H1 (cell line): Measurements from ENCODE around the gene DBF4B. TPM values are rescaled to one million over a fixed set of nuclear protein-coding genes. Genes with fewer than 3 reads are reported as not detected.

ENCODE experiments used
- CTCF ChIA-PET: fragments of 300-600 bp; sonication (Branson Sonifier 250); formaldehyde crosslinking; loops from one replicate; lab custom pipeline; 2021; ENCODE audit not compliant: partially characterized antibody; lab: Charles Lee
- POLR2A ChIA-PET: fragments of 300-600 bp; sonication (Branson Sonifier 250); formaldehyde crosslinking; loops from one replicate; lab custom pipeline; 2021; ENCODE audit warnings: inconsistent platforms; ENCODE audit not compliant: partially characterized antibody; lab: Charles Lee
- DNase-seq, 2 experiments: peaks; one replicate each; pipeline versions ENCODE4 v3.0.0 to v3.0.0-alpha.2; 2010 to 2022; ENCODE audit warnings: low spot score in 2 of 2, low read depth in 1 of 2, mixed read lengths in 1 of 2
- FAIRE-seq: peaks from 2 replicates; lab custom pipeline; 2011; peaks lifted over from hg19 to GRCh38; lab: Jason Lieb, UNC
- H2AFZ ChIP-seq: 2 replicates; pipeline ENCODE4 v1.8.1; 2012; ENCODE audit warnings: low read length, inconsistent platforms
- H2AK5ac ChIP-seq: 2 replicates; pipeline ENCODE4 v1.6.1; 2013; ENCODE audit warnings: low read depth, low read length
- H2BK120ac ChIP-seq: replicated peaks from 2 replicates; pipeline ENCODE3; 2013; ENCODE audit warnings: low read depth, low read length, inconsistent platforms
- H2BK12ac ChIP-seq: 2 replicates; pipeline ENCODE4 v1.6.1; 2013; ENCODE audit warnings: low read depth, low read length
- H2BK15ac ChIP-seq: 2 replicates; pipeline ENCODE4 v1.6.1; 2013; ENCODE audit warnings: low read length
- H2BK20ac ChIP-seq: 2 replicates; pipeline ENCODE4 v1.6.1; 2013; ENCODE audit warnings: low read length
- H2BK5ac ChIP-seq: 2 replicates; pipeline ENCODE4 v1.6.1; 2013; ENCODE audit warnings: low read depth, low read length
- H3K14ac ChIP-seq: 2 replicates; pipeline ENCODE4 v1.6.1; 2013; ENCODE audit warnings: inconsistent platforms; ENCODE audit not compliant: insufficient read length
- H3K18ac ChIP-seq: 2 replicates; pipeline ENCODE4 v1.6.1; 2013; ENCODE audit warnings: low read length; ENCODE audit errors: extremely low read depth
- H3K23ac ChIP-seq: 2 replicates; pipeline ENCODE4 v1.6.1; 2013; ENCODE audit warnings: inconsistent platforms; ENCODE audit not compliant: insufficient read length
- H3K23me2 ChIP-seq: 2 replicates; pipeline ENCODE4 v1.6.1; 2013; ENCODE audit warnings: low read depth, low read length
- H3K27ac ChIP-seq: 2 replicates; pipeline ENCODE4 v1.6.1; 2011; ENCODE audit warnings: low read depth, low read length, inconsistent platforms
- H3K27me3 ChIP-seq, 4 experiments: replicated peaks in 1 of 4; 1 replicate in 1 of 4; 2 replicates in 3 of 4; pipeline versions ENCODE4 v1.6.1 to v1.8.1; 2011 to 2013; ENCODE audit warnings: low read length in 3 of 4, mild to moderate bottlenecking in 3 of 4, inconsistent platforms in 2 of 4, mixed read lengths in 2 of 4, moderate library complexity in 1 of 4; ENCODE audit not compliant: control insufficient read depth in 3 of 4, insufficient read depth in 3 of 4; ENCODE audit errors: extremely low read depth in 1 of 4
- H3K36me3 ChIP-seq, 4 experiments: 2 replicates each; pipeline versions ENCODE4 v1.6.1 to v1.8.1; 2011 to 2013; ENCODE audit warnings: mild to moderate bottlenecking in 4 of 4, low read length in 3 of 4, moderate library complexity in 2 of 4, control low read depth in 1 of 4, inconsistent platforms in 1 of 4; ENCODE audit not compliant: insufficient read depth in 4 of 4, control insufficient read depth in 2 of 4
- H3K4ac ChIP-seq: replicated peaks from 2 replicates; pipeline ENCODE3; 2013; ENCODE audit warnings: low read length, low read depth, mixed read lengths, inconsistent platforms; ENCODE audit not compliant: insufficient read length
- H3K4me1 ChIP-seq, 4 experiments: replicated peaks in 1 of 4; 1 replicate in 1 of 4; 2 replicates in 3 of 4; pipeline versions ENCODE4 v1.6.1 to v1.8.1; 2011 to 2013; ENCODE audit warnings: low read length in 3 of 4, inconsistent platforms in 2 of 4, mixed read lengths in 1 of 4; ENCODE audit not compliant: insufficient read depth in 4 of 4, control insufficient read depth in 3 of 4
- H3K4me2 ChIP-seq, 2 experiments: 2 replicates each; pipeline versions ENCODE4 v1.6.1 to v1.8.1; 2011 to 2013; ENCODE audit warnings: low read depth in 2 of 2, low read length in 2 of 2, control low read depth in 1 of 2, inconsistent platforms in 1 of 2, mild to moderate bottlenecking in 1 of 2; ENCODE audit not compliant: insufficient read depth in 1 of 2
- H3K4me3 ChIP-seq, 4 experiments: fragments of 200-600, 300-600 bp in 1 of 4; sonication (generic), shearing (Covaris generic), sonication (Bioruptor Twin) in 1 of 4; 2 replicates each; pipeline versions ENCODE4 v1.5.1 to v1.8.1; 2011 to 2016; ENCODE audit warnings: low read length in 4 of 4, low read depth in 3 of 4, control low read depth in 2 of 4, inconsistent platforms in 2 of 4, mild to moderate bottlenecking in 2 of 4, mixed read lengths in 1 of 4, moderate library complexity in 1 of 4; ENCODE audit not compliant: insufficient read depth in 2 of 4; ENCODE audit errors: extremely low read depth in 1 of 4
- H3K56ac ChIP-seq: replicated peaks from 2 replicates; pipeline ENCODE3; 2013; ENCODE audit warnings: low read depth, mild to moderate bottlenecking, mixed read lengths, low read length, inconsistent platforms; ENCODE audit not compliant: insufficient read length
- H3K79me1 ChIP-seq: 2 replicates; pipeline ENCODE4 v1.6.1; 2013; ENCODE audit warnings: low read depth, low read length, control low read depth
- H3K79me2 ChIP-seq, 2 experiments: 2 replicates each; pipeline versions ENCODE4 v1.6.1 to v1.8.1; 2012 to 2013; ENCODE audit warnings: low read length in 2 of 2, mild to moderate bottlenecking in 2 of 2, inconsistent platforms in 1 of 2; ENCODE audit not compliant: insufficient read depth in 2 of 2, control insufficient read depth in 1 of 2
- H3K9ac ChIP-seq, 4 experiments: replicated peaks in 1 of 4; 1 replicate in 1 of 4; 2 replicates in 3 of 4; pipeline versions ENCODE4 v1.6.1 to v1.8.1; 2011 to 2013; ENCODE audit warnings: low read depth in 3 of 4, low read length in 3 of 4, control low read depth in 2 of 4, mild to moderate bottlenecking in 2 of 4, moderate library complexity in 2 of 4, inconsistent platforms in 1 of 4; ENCODE audit errors: extremely low read depth in 1 of 4
- H3K9me3 ChIP-seq, 2 experiments: 2 replicates each; pipeline versions ENCODE4 v1.6.1 to v1.8.1; 2012 to 2013; ENCODE audit warnings: mild to moderate bottlenecking in 2 of 2, moderate library complexity in 2 of 2, control low read depth in 1 of 2, inconsistent platforms in 1 of 2, low read depth in 1 of 2, low read length in 1 of 2, mixed read lengths in 1 of 2; ENCODE audit not compliant: insufficient read depth in 2 of 2
- H4K20me1 ChIP-seq, 2 experiments: replicated peaks in 1 of 2; 2 replicates each; pipeline versions ENCODE3 to v1.8.1; 2011 to 2013; ENCODE audit warnings: inconsistent platforms in 2 of 2, low read length in 2 of 2, mild to moderate bottlenecking in 1 of 2; ENCODE audit not compliant: insufficient read depth in 2 of 2, control insufficient read depth in 1 of 2
- H4K5ac ChIP-seq: 2 replicates; pipeline ENCODE4 v1.6.1; 2013; ENCODE audit warnings: low read length, low read depth, mixed read lengths, inconsistent platforms; ENCODE audit not compliant: insufficient read length
- H4K8ac ChIP-seq: 2 replicates; pipeline ENCODE4 v1.8.0; 2013; ENCODE audit warnings: mild to moderate bottlenecking, moderate library complexity, low read length, inconsistent platforms; ENCODE audit not compliant: insufficient read depth; ENCODE audit errors: extremely low read depth
- H4K91ac ChIP-seq: replicated peaks from 2 replicates; pipeline ENCODE3; 2013; ENCODE audit warnings: low read length, mixed read lengths, inconsistent platforms; ENCODE audit not compliant: insufficient read length
- RAD21 ChIP-seq, 2 experiments: IDR thresholded peaks in 1 of 2; conservative IDR thresholded peaks in 1 of 2; 2 replicates each; pipeline ENCODE4 v1.6.1; 2011; ENCODE audit warnings: low read depth in 2 of 2, low read length in 2 of 2, improper control_type of control experiment in 1 of 2, inconsistent platforms in 1 of 2, mild to moderate bottlenecking in 1 of 2, moderate library complexity in 1 of 2
- WGBS, 2 experiments: shearing (Covaris generic) in 1 of 2; methylation state at CpG; one replicate each; pipeline versions ENCODE4 v1.1.6 to v1.1.7; 2013 to 2015; ENCODE audit warnings: low lambda C conversion rate in 2 of 2, mixed read lengths in 2 of 2, inconsistent platforms in 1 of 2, low coverage in 1 of 2, missing lambda C conversion rate in 1 of 2; ENCODE audit not compliant: insufficient replicate concordance in 2 of 2, insufficient coverage in 1 of 2, insufficient read length in 1 of 2; ENCODE audit errors: extremely low coverage in 1 of 2, missing lambda C conversion rate in 1 of 2; 5-methylcytosine and 5-hydroxymethylcytosine counted together
- polyA plus RNA-seq, 7 experiments: library from polyadenylated mRNA; depleted of rRNA in 3 of 7; stranded (reverse) in 5 of 7; unstranded in 2 of 7; fragments of >200 nt in 5 of 7; fragments of 200-250 nt in 2 of 7; gene quantifications; 1 replicate in 5 of 7; 2 replicates in 1 of 7; 4 replicates in 1 of 7; pipeline versions ENCODE4 v1.2.1 to v1.2.3, GENCODE V29; 2011 to 2013; ENCODE audit warnings: missing spikeins in 2 of 7, mixed read lengths in 2 of 7
- total RNA-seq: library from RNA; stranded (reverse); fragmentation: NEBNext Ultra II Directional; extraction: Animal tissue kit (Norgen Biotek cat#: 25700); gene quantifications from 2 replicates; pipeline ENCODE4 v1.2.1, GENCODE V29; 2021

Gene DBF4B
- total and polyA plus RNA-seq, 2 of the 8 experiments (the other 6 are each of a cell fraction or from before 2014, with no cell fraction given), result 20.2 to 26.9 TPM

- Histone ChIP-seq H2BK20ac (no peak overlapping the region), H3K27ac (no peak overlapping the region), H3K9ac (no peak overlapping the region), H3K56ac (no peak overlapping the region), H2AFZ (no peak overlapping the region), H2BK5ac (no peak overlapping the region), H3K4ac (no peak overlapping the region), H3K14ac (no peak overlapping the region), H3K23me2 (peaks cover 8% of the 10 kb centered on the region), H4K5ac (no peak overlapping the region), H3K18ac (no peak overlapping the region), H3K79me1 (no peaks in the 10 kb centered on the region), H4K8ac (no peak overlapping the region), H3K9me3 (no peaks in the 10 kb centered on the region), H3K27me3 (no peaks in the 10 kb centered on the region), H4K91ac (no peak overlapping the region), H2BK15ac (no peak overlapping the region), H3K23ac (no peak overlapping the region), H3K36me3 (peaks cover 0 to 5% (median 4%) of the 10 kb centered on the region in 4 experiments; a peak in 4 of 8 replicates), H3K79me2 (peaks cover 0 to 21% of the 10 kb centered on the region in 2 experiments; a peak in 2 of 4 replicates), H3K4me2 (peak overlapping the region; percentile 84 to 95; a peak in 2 of 4 replicates), H3K4me3 (peak overlapping the region in 1 of 4 experiments; percentile 97; a peak in 2 of 8 replicates), H2BK120ac (no peak overlapping the region), H3K4me1 (no peaks in the 10 kb centered on the region; a peak in 1 of 7 replicates), H2AK5ac (no peak overlapping the region), H2BK12ac (no peak overlapping the region), H4K20me1 (no peaks in the 10 kb centered on the region)
- TF ChIP-seq RAD21 (IDR thresholded peaks at IDR 0.05 in 1 of 2, conservative IDR thresholded peaks at IDR 0.05 in 1 of 2; ENCODE audit: low read depth in 2 of 2, low read length in 2 of 2), result no peak
- ChIA-PET POLR2A (interaction anchor here (0.6 to 2.0 kb wide), 12 partner anchors 10 to 185 kb away, joined by 3 to 11 read pairs (median 4); partner anchors contain the start of genes GPATCH8 and MEIOC), CTCF (interaction anchor here (0.8 to 2.7 kb wide), 4 partner anchors 14 to 121 kb away, joined by 4 to 13 read pairs (median 4); no protein-coding TSS in a partner anchor)
- WGBS, 2 experiments, result 100% methylated on average over 2 of the region's 2 CpGs; no CpG with 5 or more reads in 1 of the 2 experiments
- FAIRE-seq, result no peak
- no peak for DNase-seq
Measured at GRCh38 chr17:44688200-44688599, 20.3 kb upstream of the DBF4B start.
